Left lobe of liver (tissue), 1 donor: ENCODE measurements around the gene FAAP20. TPM values are rescaled to one million over a fixed set of nuclear protein-coding genes. Genes with fewer than 3 reads are reported as not detected.

ENCODE experiments used
- total RNA-seq: library from RNA; stranded (reverse); gene quantifications from one replicate; pipeline ENCODE4 v1.2.1, GENCODE V29; 2021
- donor health status: DM: no; HTN: yes; CAD: no.

Gene FAAP20
- total RNA-seq, 1 donor from 2014 or later: 24.8 TPM

Other genes with a start within 250 kb of the FAAP20 start
- gene CFAP74, start 191.0 kb downstream of the FAAP20 start, total RNA-seq: 3.5 TPM
- not detected for gene GABRD, start 175.4 kb downstream of the FAAP20 start, total RNA-seq
- 22.1 TPM for gene PRKCZ, start 144.4 kb downstream of the FAAP20 start, total RNA-seq
- gene SKI, start 33.5 kb upstream of the FAAP20 start, total RNA-seq: 38.8 TPM
- 6.7 TPM for gene MORN1, start 196.8 kb upstream of the FAAP20 start, total RNA-seq
- 163 TPM for gene RER1, start 197.1 kb upstream of the FAAP20 start, total RNA-seq
- gene PEX10, start 217.8 kb upstream of the FAAP20 start, total RNA-seq: 10.3 TPM